T-helper 2 cell treated with Interferon-gamma antibody and Interleukin-4, amounts not matched to agents 100 ng/mL and 5 ng/mL, for 36 hours (primary cell): ENCODE results near the gene DTL. TPM values are rescaled to one million over a fixed set of nuclear protein-coding genes. Genes with fewer than 3 reads are reported as not detected.

Experiments used
- intact Hi-C: fragments of 100-400 bp; cut with micrococcal nuclease; formaldehyde crosslinking; loops from one replicate; pipeline ENCODE4 v1.15.1; 2023
- total RNA-seq: library from RNA; stranded (reverse); gene quantifications from 2 replicates; pipeline ENCODE4 v1.2.3, GENCODE V29; 2022

The DTL gene
- total RNA-seq, 1 donor from 2014 or later, result 75.9 TPM

- intact Hi-C loops, result loop anchor here (1.0 to 5.0 kb wide), 2 partner anchors 41 to 164 kb away; partner anchors contain the start of gene PPP2R5A
These were observed 86.2 kb downstream of the DTL start for GRCh38 chr1:212121779-212122178.

GRCh38 chr1:212124690-212125582, 89.4 kb downstream of the DTL start:
- intact Hi-C loops, result loop anchor here (5.0 kb wide), 1 partner anchor 37 kb away; no protein-coding TSS in a partner anchor

- intact Hi-C loops, result no loop called here
These were observed 90.1 kb downstream of the DTL start for GRCh38 chr1:212125654-212126053.

GRCh38 chr1:212127221-212127620, 91.7 kb downstream of the DTL start:
- intact Hi-C loops, result no loop called here

- intact Hi-C loops, result no loop called here
These were observed 94.2 kb downstream of the DTL start for GRCh38 chr1:212129781-212130180.

- intact Hi-C loops, result no loop called here
These were observed 96.5 kb downstream of the DTL start for GRCh38 chr1:212132025-212132424.

GRCh38 chr1:212133319-212133718, 97.8 kb downstream of the DTL start:
- intact Hi-C loops, result no loop called here

GRCh38 chr1:212135166-212135565, 99.6 kb downstream of the DTL start:
- intact Hi-C loops, result no loop called here

- intact Hi-C loops, result no loop called here
These were observed 102.3 kb downstream of the DTL start for GRCh38 chr1:212137854-212138253.

- intact Hi-C loops, result no loop called here
These were observed 102.9 kb downstream of the DTL start for GRCh38 chr1:212138457-212138856.

- intact Hi-C loops, result no loop called here
These were observed 104.1 kb downstream of the DTL start for GRCh38 chr1:212139526-212140135.

GRCh38 chr1:212141404-212141803, 105.9 kb downstream of the DTL start:
- intact Hi-C loops, result no loop called here

- intact Hi-C loops, result no loop called here
These were observed 107.5 kb downstream of the DTL start for GRCh38 chr1:212142883-212143530.

GRCh38 chr1:212147581-212148033, 112.1 kb downstream of the DTL start:
- intact Hi-C loops, result no loop called here

- intact Hi-C loops, result no loop called here
These were observed 114.0 kb downstream of the DTL start for GRCh38 chr1:212149566-212149965.

GRCh38 chr1:212152308-212152693, 116.8 kb downstream of the DTL start:
- intact Hi-C loops, result no loop called here

GRCh38 chr1:212152869-212153268, 117.3 kb downstream of the DTL start:
- intact Hi-C loops, result no loop called here

GRCh38 chr1:212153635-212154034, 118.1 kb downstream of the DTL start:
- intact Hi-C loops, result no loop called here
